Inflammatory macrophage treated with lipopolysaccharide for 1 hour (primary cell): Measurements from ENCODE around the gene DYSF.

Experiments
- DNase-seq, 2 donors: peaks; one replicate each; pipeline ENCODE4 v3.0.0-alpha.2; 2020 to 2022

The DYSF gene

DNA sequence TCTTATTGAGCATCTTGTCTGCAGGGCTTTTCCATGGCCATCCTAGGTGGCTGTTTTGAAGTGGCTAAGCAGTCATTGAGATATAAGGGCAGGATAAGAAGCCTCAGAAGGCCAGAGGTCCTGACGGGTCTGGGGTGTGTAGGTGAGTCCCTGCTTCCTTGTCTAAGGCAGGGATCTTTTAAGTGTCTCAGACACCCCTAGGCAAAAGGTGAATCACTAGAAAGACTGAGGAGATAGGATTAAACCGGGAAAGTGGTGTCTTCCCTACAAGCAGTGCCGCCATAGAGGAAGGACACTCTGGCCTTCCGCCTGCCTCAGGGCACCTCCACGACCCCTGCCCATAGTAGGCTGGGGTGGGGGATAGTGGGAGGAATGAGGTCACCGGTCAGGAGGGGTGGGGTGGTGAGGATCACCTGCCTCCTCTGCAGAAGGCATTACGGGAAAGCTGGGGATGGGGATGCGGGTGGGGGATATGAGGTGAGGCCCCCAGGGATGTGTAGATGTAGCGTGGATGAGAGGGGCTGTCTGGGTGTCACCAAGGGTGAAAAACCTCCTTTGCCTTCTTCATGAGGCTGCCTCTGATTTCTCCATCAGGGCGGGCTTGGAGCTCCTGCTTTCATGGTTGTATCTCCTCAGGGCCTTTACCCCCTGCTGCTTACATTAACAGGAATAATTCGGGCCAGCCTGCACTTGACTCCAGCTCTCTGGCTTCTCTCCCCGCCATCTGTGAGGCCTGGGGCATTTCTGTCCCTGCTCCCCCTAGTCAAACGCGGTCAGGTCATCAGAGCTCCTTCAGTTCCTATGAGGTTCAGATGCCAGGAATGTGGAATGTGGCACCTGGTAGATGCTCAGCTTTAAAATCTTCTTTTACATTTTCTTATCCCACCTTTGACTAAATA lies 244.0 kb downstream of the DYSF start:
- DNase-seq, result no peak

- no peak for DNase-seq
Observed at GRCh38 chr2:71699428-71699827, 246.1 kb downstream of the DYSF start.

DNA sequence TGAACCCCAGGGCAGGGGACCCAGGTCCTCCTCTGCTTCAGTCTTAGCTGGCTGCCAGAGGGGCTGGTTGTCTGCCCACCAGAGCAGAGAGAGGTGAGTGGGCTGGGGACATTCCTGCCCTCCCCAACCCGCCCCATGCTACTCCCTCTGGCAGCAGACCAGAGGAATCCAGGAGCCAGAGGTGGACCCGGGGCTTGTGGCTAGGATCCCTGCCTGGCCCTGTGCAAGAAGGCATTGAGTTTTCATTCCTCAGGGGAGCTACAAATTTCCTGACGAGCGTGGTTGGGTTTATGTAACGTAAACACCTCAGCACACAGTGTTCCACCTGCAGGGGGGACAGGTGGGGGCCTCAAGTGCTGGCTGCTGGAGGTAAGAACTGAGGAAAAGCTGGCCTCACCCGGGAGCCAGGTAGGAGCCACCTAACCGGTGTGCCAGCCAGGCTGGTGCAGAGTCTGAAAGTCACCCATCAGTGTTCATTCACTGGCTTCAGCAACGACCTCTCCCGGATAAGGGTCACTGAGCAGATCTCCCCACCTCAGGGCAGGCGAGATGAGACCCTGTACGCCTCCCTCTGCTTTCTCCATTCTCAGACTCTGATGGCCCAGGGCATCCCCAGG lies 246.8 kb downstream of the DYSF start:
- DNase-seq, result no peak

DNA sequence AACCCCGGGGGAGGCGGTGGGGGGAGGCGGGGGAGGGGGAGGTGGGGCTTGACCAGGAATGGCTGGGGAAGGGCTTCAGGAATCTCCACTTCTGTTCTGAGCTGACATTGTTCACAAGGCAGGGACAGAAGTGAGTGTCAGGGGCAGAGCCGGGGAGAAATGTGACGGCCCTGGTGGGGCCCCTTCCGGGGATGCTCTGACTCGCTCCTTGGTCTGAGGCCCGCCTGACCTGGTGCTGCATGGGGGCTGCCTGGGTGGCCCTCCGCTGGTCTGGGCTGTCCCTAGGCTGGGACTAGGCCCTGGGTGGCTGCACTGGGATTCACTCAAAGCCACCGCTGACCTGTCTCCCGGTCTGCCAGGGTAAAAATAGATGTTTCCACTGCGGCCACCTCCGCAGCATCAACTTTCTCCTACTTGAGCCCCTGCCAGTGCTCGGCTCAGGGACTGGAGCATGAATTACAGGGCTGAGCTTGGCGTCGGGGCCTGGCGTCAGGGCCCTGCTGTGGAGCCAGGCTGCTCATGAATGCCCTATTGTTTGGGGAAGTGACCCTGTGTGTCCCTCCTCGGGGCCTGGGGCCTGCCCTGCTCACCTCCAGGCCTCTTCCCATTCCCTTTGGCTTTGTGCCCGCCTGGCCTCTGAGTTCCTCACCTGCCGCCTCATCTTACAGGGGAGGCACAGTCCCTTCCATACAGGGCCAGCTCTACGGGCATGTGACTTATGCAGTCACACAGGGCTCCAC lies 247.5 kb downstream of the DYSF start:
- no peak for DNase-seq

DNA sequence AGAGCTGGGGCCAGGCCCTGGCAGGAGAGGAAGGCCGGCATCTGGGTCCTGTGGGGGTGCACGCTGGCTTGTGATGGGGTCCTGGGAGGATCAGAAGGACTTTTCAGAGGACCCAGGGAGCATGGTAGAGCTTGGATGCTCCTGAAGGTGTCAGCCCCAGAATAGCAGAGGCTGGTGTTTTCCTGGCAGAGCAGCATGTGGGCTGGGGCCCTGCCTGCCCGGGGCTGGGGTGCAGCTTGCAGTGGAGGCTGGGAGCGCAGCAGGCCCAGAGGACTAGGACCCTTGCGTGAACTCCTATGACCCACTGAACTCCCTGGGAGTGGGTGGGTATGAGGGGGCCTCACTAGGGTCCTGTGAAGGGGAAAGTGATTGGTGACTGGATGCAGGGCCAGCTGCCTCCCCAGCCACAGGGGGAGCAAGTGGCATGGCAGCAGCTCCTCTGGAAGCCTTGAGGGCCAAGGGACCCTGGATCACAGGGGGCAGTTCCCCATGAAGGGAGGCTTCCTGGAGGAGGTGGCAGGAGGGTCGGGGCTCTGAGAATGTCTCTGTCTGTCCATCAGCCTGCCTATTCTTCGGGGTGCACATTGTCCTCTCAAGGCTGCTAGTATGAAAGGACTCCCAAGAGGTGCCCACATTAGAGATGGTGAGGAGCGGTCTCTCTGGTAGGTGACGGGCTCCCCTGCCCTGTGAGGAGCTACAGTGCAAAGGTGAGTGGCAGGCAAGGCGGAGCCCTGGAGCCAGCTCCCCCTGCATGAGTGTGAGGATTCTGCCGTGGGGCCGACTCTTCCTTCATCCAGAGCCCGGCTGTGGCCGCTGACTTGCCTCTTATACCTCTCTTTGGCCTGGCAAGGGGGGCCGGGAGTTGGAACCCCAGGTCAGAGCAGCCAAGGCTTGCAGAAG lies 249.0 kb downstream of the DYSF start:
- DNase-seq, result no peak

- DNase-seq, result no peak
Observed at GRCh38 chr2:71702971-71703898, 249.9 kb downstream of the DYSF start.

DNA sequence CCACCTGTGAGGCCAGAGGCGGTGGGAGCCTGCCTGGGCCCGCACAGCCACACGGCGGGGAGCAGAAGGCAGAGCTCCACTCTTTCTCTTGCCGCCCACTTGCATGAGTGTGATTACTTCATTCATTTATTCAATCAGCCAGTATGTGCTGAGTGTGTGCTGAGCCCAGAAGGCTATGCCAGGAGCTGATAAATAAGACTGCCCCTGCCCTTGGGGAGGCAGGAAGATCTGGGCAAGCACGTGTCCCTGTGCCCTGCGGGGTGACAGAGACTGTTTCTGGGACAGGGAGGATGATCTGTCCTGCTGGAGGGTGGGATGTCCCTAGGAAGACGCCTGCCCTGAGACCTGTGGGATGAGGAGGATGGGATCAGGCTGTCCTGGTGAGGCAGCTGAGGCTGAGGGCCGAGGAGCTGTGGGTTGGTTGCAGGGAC lies 250.8 kb downstream of the DYSF start:
- DNase-seq, result no peak

DNA sequence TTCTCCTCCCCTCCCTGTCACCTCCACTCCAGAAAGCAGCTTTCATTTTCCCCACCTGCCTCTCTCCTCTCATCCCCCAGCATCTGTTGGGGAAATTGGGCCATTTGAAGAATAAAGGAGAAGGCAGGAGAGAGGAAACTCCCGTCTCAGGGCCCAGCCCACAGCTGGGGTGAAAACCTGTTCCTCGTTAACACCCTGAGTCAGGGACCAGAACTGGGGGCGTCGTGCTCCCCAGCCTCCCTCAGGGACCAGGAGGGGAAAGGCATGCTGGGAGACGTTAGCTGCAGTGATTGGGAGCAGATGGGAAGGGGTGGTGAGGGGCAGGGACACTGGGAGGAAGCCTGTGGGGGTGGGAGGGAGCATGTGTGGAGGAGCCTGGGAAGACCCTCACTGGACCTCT lies 251.3 kb downstream of the DYSF start:
- DNase-seq, result no peak

DNA sequence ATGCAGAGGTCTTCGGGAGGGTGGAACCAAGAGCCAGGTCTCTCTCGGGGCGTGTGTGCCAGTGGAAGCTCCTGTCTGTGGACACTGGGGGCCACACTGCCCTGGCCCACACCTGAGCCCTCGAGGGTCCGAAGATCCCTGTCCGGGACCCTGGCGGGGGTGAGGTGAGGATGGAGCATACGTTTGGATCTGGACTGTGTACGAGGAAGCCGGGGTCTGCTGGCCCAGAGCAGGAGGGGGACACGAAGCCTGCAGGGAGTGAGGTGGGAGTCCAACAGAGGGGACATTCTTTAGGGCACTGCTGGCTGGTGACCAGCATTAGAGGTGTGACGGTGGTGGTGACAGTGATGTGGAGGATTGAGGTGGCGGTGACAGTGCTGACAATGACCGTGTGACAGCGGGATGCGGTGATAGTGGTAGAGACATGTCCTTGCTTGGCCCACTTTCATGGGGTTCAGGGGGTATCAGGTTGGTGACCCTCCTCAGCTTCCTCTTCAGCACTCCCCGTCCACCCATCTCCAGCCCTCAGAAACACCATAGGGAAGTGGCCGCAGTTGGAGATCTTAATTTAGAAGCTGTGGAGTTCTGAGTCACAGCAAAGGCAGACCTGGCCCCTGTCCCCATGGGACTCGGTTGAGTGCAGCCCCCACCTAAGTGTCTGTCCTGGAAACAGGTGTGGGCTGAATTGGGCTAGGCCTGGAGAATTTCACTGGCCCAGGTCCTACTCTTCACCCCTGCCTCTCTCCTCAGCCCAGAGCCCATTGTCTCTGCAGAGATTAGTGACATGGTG lies 252.0 kb downstream of the DYSF start:
- no peak for DNase-seq

DNA sequence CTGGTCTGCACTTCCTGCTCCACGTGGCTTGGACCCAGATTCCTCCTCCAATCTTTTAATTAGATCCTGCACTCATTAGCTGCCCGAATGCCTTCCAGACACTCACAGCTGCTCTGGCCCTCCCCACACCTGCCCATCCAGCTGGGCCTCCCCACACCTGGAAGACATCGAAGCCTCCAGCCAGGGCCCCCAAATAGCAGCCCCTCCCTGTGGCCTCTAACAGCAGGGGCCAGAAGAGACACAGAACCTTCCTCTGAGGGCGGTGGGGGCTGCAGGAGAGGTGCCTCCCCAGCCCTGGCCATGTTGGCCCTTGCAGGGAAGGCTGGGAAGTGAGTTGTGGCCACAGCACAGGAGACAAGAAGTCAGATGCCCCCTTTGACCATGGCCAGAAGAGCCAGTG lies 252.8 kb downstream of the DYSF start:
- DNase-seq, result no peak

GRCh38 chr2:71706836-71707235 lies 253.5 kb downstream of the DYSF start:
- DNase-seq, result no peak

DNA sequence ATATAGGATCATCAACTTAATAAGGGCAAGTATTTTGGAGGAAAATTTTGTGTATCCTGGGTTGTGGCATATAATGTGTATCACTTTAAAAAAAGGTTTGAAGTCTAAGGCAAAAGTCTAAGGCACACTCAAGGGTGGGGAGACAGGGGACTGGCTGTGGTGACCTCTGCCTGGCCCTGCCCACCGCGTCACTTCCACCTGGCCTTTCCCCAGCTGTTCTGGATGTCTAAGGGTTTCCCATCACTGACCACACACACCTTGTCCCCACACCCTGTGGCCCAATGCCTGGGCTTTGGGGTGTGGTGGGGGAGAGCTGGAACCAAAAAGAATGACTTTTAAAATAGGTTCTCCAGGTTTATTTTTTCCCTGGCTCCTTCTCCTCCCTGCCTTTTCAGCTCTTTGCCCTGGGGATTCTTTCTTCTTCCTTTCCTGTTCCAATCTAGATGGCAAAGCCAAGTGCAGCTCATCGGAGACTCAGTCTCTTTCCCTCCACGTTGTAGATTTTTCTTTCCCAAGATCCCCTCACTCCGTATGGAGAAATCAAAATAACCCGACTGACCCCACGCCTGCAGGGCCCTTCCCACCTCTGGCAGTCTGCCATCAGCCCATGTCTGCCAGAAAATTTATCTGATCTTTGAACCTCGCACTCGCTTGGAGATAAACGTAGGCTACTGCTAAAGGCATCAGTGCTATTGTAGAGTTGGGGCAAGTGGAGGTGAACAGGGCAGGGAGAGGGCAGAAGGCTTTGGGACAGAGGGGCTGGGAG lies 257.2 kb downstream of the DYSF start:
- DNase-seq, result no peak

GRCh38 chr2:71711133-71711855 lies 257.9 kb downstream of the DYSF start:
- no peak for DNase-seq

- DNase-seq, result no peak
Observed at GRCh38 chr2:71712158-71712818, 258.9 kb downstream of the DYSF start.

DNA sequence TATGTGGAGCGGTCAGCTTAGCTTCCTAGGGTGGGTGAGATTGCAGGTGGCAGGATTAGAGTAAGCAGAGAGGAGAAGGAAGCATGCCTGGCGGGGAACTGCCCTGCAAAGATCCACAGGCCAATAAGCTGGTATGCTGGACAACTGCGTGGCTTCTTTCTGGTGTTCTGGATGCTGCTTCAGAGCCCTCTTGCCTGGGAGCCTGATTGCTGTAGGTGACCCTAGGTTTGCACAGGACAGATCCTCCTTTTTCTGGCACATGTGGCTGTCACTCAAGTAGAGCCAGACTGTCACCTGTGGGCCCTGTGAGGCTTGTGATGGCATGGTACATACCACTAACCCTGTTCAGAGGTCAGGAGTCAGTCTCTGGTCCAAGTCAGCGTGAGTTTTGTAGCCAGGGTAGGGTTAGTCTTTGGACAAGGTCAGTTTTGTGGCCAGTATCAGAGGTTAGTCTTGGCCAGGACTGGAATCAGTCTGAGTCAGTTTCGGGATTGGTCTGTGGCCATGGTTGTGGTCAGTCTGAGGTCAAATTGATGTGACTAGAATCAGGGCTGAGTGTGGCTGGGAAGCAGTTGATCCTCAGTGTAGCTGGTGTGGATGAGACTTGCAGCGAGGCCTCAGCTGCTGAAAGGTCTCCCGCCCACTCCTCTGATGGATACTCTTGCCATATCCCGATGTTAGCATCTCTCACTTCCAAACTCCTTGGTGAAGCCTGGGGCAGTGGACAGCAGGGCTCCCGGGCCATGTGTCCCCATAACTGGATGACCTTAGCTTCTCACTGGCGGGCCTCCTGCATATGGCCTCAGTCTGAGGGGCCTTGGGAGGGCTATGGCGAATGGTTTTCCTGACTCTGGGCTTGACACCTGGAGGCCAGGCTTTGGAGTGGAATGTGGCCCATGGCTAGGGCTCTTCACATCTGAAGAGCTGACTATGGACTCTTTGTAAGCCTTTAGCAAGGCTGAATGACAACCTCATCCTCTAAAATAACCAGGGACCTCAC lies 260.5 kb downstream of the DYSF start:
- no peak for DNase-seq

- DNase-seq, result no peak
Observed at GRCh38 chr2:71714601-71715240, 261.4 kb downstream of the DYSF start.
